ENCODE measurements around the gene NNAT. TPM values are rescaled to one million over a fixed set of nuclear protein-coding genes. Genes with fewer than 3 reads are reported as not detected.
A peak's percentile ranks its signal among the peaks of the same experiment; 100 is the strongest.
"Not testable (repeated sequence)": the region's sequence is repeated elsewhere in the genome, so short reads cannot be mapped to it uniquely, and the experiment has no call there.

Gene NNAT
- polyA plus RNA-seq, 1 donor = 75.8 TPM

DNA sequence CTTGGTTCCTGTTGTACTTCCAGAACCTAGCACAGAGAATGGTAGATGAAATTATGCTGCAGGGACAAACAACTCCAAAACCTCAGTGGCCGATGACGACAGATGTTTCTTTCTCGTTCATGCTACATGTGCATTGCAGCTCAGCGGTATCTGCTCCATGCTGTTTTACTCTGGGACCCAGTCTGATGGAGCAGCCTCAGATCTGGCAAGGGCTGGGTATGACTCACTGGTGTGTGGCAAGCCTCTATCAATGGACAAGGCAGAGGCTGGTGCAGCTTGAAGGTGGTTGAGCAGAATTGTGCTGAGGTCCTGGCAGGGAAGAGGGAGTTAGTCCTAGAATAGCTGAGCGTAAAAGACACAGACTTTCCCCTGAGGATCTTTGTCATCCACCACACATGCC, 17.0 kb downstream of the NNAT start:
- Histone ChIP-seq H3K27ac (ENCODE audit: low read length) (no peak overlapping the region), H3K4me1 (ENCODE audit: control insufficient read depth, insufficient read depth, low read length) (peaks cover 52% of the 10 kb centered on the region), H3K36me3 (ENCODE audit: control insufficient read depth, insufficient read depth, low read length) (no peaks in the 10 kb centered on the region), H3K27me3 (ENCODE audit: control insufficient read depth, insufficient read depth, low read length) (no peaks in the 10 kb centered on the region), H3K9me3 (ENCODE audit: control insufficient read depth, low read depth, low read length) (no peaks in the 10 kb centered on the region), H3K4me3 (ENCODE audit: low read length) (no peak overlapping the region)
- no peak for DNase-seq
- 100% methylated on average over 1 of the region's 5 CpGs for WGBS (ENCODE audit: insufficient coverage, low lambda C conversion rate)

GRCh38 chr20:37539424-37539823, 18.4 kb downstream of the NNAT start:
- Histone ChIP-seq H3K27ac (ENCODE audit: low read length) (no peak overlapping the region), H3K4me1 (ENCODE audit: control insufficient read depth, insufficient read depth, low read length) (peaks cover 60% of the 10 kb centered on the region)
- 90% methylated on average over 2 of the region's 4 CpGs for WGBS (ENCODE audit: insufficient coverage, low lambda C conversion rate)

GRCh38 chr20:37540001-37540400, 19.0 kb downstream of the NNAT start:
- H3K27me3 ChIP-seq (ENCODE audit: control insufficient read depth, insufficient read depth, low read length) = no peaks in the 10 kb centered on the region
- no peaks in the 10 kb centered on the region for H3K9me3 ChIP-seq (ENCODE audit: control insufficient read depth, low read depth, low read length)
- peak in 1 of 2 donors; percentile 73 for DNase-seq
- no peaks in the 10 kb centered on the region for H3K36me3 ChIP-seq (ENCODE audit: control insufficient read depth, insufficient read depth, low read length)
- no peak overlapping the region for H3K4me3 ChIP-seq (ENCODE audit: low read length)
- 0% methylated on average over 1 of the region's 5 CpGs for WGBS (ENCODE audit: insufficient coverage, low lambda C conversion rate)
- peaks cover 56% of the 10 kb centered on the region for H3K4me1 ChIP-seq (ENCODE audit: control insufficient read depth, insufficient read depth, low read length)
- H3K27ac ChIP-seq (ENCODE audit: low read length) = peak overlapping the region; percentile 75

More at GRCh38 chr20:37539424-37539823, 18.4 kb downstream of the NNAT start:
- Histone ChIP-seq H3K36me3 (ENCODE audit: control insufficient read depth, insufficient read depth, low read length) (no peaks in the 10 kb centered on the region), H3K27me3 (ENCODE audit: control insufficient read depth, insufficient read depth, low read length) (no peaks in the 10 kb centered on the region), H3K4me3 (ENCODE audit: low read length) (no peak overlapping the region), H3K9me3 (ENCODE audit: control insufficient read depth, low read depth, low read length) (no peaks in the 10 kb centered on the region)
- no peak for DNase-seq

- Histone ChIP-seq H3K4me1 (ENCODE audit: control insufficient read depth, insufficient read depth, low read length) (peaks cover 48% of the 10 kb centered on the region), H3K27ac (ENCODE audit: low read length) (peak overlapping the region; percentile 75)
- not testable (repeated sequence) for H3K9me3 ChIP-seq (ENCODE audit: control insufficient read depth, low read depth, low read length); H3K4me3 ChIP-seq (ENCODE audit: low read length); DNase-seq; H3K36me3 ChIP-seq (ENCODE audit: control insufficient read depth, insufficient read depth, low read length); H3K27me3 ChIP-seq (ENCODE audit: control insufficient read depth, insufficient read depth, low read length)
- WGBS (ENCODE audit: insufficient coverage, low lambda C conversion rate) = 100% methylated on average over 1 of the region's 1 CpG
Observed at GRCh38 chr20:37540838-37541237, 19.8 kb downstream of the NNAT start.

GRCh38 chr20:37541326-37541725, 20.3 kb downstream of the NNAT start:
- H3K4me3 ChIP-seq (ENCODE audit: low read length) = no peak overlapping the region
- 40% methylated on average over 1 of the region's 5 CpGs for WGBS (ENCODE audit: insufficient coverage, low lambda C conversion rate)
- peaks cover 44% of the 10 kb centered on the region for H3K4me1 ChIP-seq (ENCODE audit: control insufficient read depth, insufficient read depth, low read length)
- no peaks in the 10 kb centered on the region for H3K9me3 ChIP-seq (ENCODE audit: control insufficient read depth, low read depth, low read length)
- no peaks in the 10 kb centered on the region for H3K27me3 ChIP-seq (ENCODE audit: control insufficient read depth, insufficient read depth, low read length)
- DNase-seq = no peak
- H3K36me3 ChIP-seq (ENCODE audit: control insufficient read depth, insufficient read depth, low read length) = no peaks in the 10 kb centered on the region
- peak overlapping the region; percentile 75 for H3K27ac ChIP-seq (ENCODE audit: low read length)

GRCh38 chr20:37542281-37542680, 21.2 kb downstream of the NNAT start:
- no peak overlapping the region for H3K4me3 ChIP-seq (ENCODE audit: low read length)
- H3K4me1 ChIP-seq (ENCODE audit: control insufficient read depth, insufficient read depth, low read length) = peaks cover 41% of the 10 kb centered on the region
- peak; percentile 81 to 86 for DNase-seq
- no peaks in the 10 kb centered on the region for H3K9me3 ChIP-seq (ENCODE audit: control insufficient read depth, low read depth, low read length)
- H3K27me3 ChIP-seq (ENCODE audit: control insufficient read depth, insufficient read depth, low read length) = no peaks in the 10 kb centered on the region
- no CpG with 5 or more reads among the region's 6 CpGs for WGBS (ENCODE audit: insufficient coverage, low lambda C conversion rate)
- peak overlapping the region; percentile 75 for H3K27ac ChIP-seq (ENCODE audit: low read length)
- no peaks in the 10 kb centered on the region for H3K36me3 ChIP-seq (ENCODE audit: control insufficient read depth, insufficient read depth, low read length)

DNA sequence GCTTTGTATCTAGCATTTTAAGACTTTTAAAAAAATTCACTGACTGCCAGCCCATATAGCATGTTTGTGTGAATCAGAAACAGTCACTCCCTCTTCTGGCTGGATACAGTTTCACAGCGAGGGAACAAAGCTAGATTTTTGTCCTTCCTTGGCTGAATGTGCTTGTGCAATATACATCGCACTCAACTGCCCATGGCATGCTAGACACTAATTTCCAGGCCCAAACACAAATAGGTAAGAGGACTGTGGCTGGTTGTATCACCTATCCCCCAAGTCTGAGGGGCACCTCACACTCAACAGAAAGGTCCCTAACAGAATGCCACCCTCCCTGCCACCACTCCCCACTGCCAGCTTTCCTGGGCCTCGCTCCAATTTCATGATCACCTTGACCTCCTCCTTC, 22.8 kb downstream of the NNAT start:
- Histone ChIP-seq H3K36me3 (ENCODE audit: control insufficient read depth, insufficient read depth, low read length) (no peaks in the 10 kb centered on the region), H3K27me3 (ENCODE audit: control insufficient read depth, insufficient read depth, low read length) (no peaks in the 10 kb centered on the region), H3K9me3 (ENCODE audit: control insufficient read depth, low read depth, low read length) (no peaks in the 10 kb centered on the region), H3K4me1 (ENCODE audit: control insufficient read depth, insufficient read depth, low read length) (peaks cover 44% of the 10 kb centered on the region), H3K27ac (ENCODE audit: low read length) (no peak overlapping the region), H3K4me3 (ENCODE audit: low read length) (no peak overlapping the region)
- no CpG with 5 or more reads among the region's 3 CpGs for WGBS (ENCODE audit: insufficient coverage, low lambda C conversion rate)
- peak in 1 of 2 donors; percentile 47 for DNase-seq

DNA sequence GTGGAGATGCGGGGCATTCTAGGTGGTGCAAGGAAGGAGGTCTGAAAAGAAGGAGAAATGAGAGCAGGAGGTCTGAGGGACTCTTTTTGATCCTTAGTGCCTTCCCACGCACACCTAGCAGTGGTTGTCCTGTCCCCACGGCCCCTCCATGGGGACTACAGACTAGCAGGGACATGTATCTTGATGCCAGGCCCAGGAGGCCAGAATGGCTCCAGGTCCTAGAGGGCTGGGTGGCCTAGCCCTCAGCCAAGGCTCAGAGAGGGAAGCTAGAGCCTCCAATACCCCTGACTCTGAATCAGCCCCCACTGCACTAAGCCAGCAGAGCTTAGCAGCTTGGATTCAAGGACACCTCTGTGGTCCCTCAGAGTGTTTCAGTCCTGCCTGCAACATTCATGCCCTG, 23.3 kb downstream of the NNAT start:
- H3K4me1 ChIP-seq (ENCODE audit: control insufficient read depth, insufficient read depth, low read length) = peaks cover 39% of the 10 kb centered on the region
- H3K4me3 ChIP-seq (ENCODE audit: low read length) = no peak overlapping the region
- no peak overlapping the region for H3K27ac ChIP-seq (ENCODE audit: low read length)
- H3K36me3 ChIP-seq (ENCODE audit: control insufficient read depth, insufficient read depth, low read length) = no peaks in the 10 kb centered on the region
- H3K27me3 ChIP-seq (ENCODE audit: control insufficient read depth, insufficient read depth, low read length) = no peaks in the 10 kb centered on the region
- no CpG with 5 or more reads among the region's 3 CpGs for WGBS (ENCODE audit: insufficient coverage, low lambda C conversion rate)
- no peaks in the 10 kb centered on the region for H3K9me3 ChIP-seq (ENCODE audit: control insufficient read depth, low read depth, low read length)
- no peak for DNase-seq

DNA sequence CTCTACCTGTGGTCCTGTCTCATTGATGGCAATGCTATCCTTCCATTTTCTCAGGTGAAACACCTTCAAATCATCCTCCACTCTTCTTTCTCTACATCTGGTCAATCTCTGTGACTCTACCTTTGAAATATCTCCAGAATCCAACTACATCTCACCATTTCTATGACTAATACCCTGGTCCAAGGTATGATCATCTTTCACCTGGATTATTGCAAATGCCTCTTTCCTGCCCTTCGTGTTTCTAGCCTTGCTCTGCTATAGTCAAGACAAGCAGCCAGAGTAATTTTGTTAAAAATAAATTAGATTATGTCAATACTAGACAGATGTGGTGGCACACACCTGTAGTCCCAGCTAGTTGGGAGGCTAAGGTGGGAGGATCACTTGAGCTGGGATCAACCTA, 24.5 kb downstream of the NNAT start:
- no peaks in the 10 kb centered on the region for H3K9me3 ChIP-seq (ENCODE audit: control insufficient read depth, low read depth, low read length)
- 80% methylated on average over 1 of the region's 1 CpG for WGBS (ENCODE audit: insufficient coverage, low lambda C conversion rate)
- H3K27ac ChIP-seq (ENCODE audit: low read length) = no peak overlapping the region
- H3K4me1 ChIP-seq (ENCODE audit: control insufficient read depth, insufficient read depth, low read length) = peaks cover 33% of the 10 kb centered on the region
- no peak overlapping the region for H3K4me3 ChIP-seq (ENCODE audit: low read length)
- no peaks in the 10 kb centered on the region for H3K27me3 ChIP-seq (ENCODE audit: control insufficient read depth, insufficient read depth, low read length)
- no peaks in the 10 kb centered on the region for H3K36me3 ChIP-seq (ENCODE audit: control insufficient read depth, insufficient read depth, low read length)
- DNase-seq = no peak

DNA sequence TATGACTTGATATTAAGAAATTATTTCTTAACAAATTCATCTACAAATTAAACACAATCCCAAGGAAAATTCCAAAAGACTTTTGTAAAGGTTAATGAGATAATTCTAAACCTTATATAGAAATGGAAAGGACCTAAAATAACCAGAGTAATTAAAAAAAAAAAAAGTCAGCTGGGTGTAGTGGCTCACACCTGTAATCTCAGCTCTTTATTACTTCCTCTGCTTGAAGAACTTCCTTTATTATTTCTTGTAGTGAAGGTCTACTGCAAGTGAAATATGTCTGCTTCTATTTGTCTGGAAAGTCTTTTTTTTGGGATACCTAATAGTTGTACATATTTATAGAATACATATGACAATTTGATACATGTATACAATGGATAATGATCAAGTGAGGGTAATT, 26.9 kb downstream of the NNAT start:
- no peak for DNase-seq
- H3K36me3 ChIP-seq (ENCODE audit: control insufficient read depth, insufficient read depth, low read length) = no peaks in the 10 kb centered on the region
- no peaks in the 10 kb centered on the region for H3K27me3 ChIP-seq (ENCODE audit: control insufficient read depth, insufficient read depth, low read length)
- H3K4me1 ChIP-seq (ENCODE audit: control insufficient read depth, insufficient read depth, low read length) = peaks cover 14% of the 10 kb centered on the region
- no peaks in the 10 kb centered on the region for H3K9me3 ChIP-seq (ENCODE audit: control insufficient read depth, low read depth, low read length)
- no peak overlapping the region for H3K4me3 ChIP-seq (ENCODE audit: low read length)
- H3K27ac ChIP-seq (ENCODE audit: low read length) = peak overlapping the region; percentile 4

GRCh38 chr20:37550101-37550920, 29.3 kb downstream of the NNAT start:
- DNase-seq; H3K27ac ChIP-seq (ENCODE audit: low read length); H3K27me3 ChIP-seq (ENCODE audit: control insufficient read depth, insufficient read depth, low read length); H3K36me3 ChIP-seq (ENCODE audit: control insufficient read depth, insufficient read depth, low read length); H3K4me1 ChIP-seq (ENCODE audit: control insufficient read depth, insufficient read depth, low read length); H3K9me3 ChIP-seq (ENCODE audit: control insufficient read depth, low read depth, low read length); H3K4me3 ChIP-seq (ENCODE audit: low read length): not testable (repeated sequence)
- WGBS (ENCODE audit: insufficient coverage, low lambda C conversion rate) = no CpG with 5 or more reads among the region's 16 CpGs
